Mesothelial cell of epicardium (in vitro differentiated cells): ENCODE results near the gene NCK2. TPM values are rescaled to one million over a fixed set of nuclear protein-coding genes. Genes with fewer than 3 reads are reported as not detected.

Source experiments
- DNase-seq, 2 experiments: peaks; one replicate each; pipeline ENCODE4 v3.0.0; 2021; ENCODE audit warnings: low spot score in 2 of 2; ENCODE audit not compliant: unreplicated experiment in 2 of 2
- H3K27ac Mint-ChIP-seq: 2 replicates; pipeline ENCODE4 v1.8.0; 2021; ENCODE audit warnings: mixed read lengths
- H3K27me3 Mint-ChIP-seq: 2 replicates; pipeline ENCODE4 v1.8.0; 2021; ENCODE audit warnings: low read depth, mixed read lengths
- H3K36me3 Mint-ChIP-seq: 2 replicates; pipeline ENCODE4 v1.8.0; 2021; ENCODE audit warnings: mixed read lengths
- H3K4me1 Mint-ChIP-seq: 2 replicates; pipeline ENCODE4 v1.8.0; 2021; ENCODE audit warnings: mixed read lengths
- H3K4me3 Mint-ChIP-seq: 2 replicates; pipeline ENCODE4 v1.8.0; 2021; ENCODE audit warnings: mild to moderate bottlenecking, moderate library complexity, mixed read lengths
- H3K9me3 Mint-ChIP-seq: 2 replicates; pipeline ENCODE4 v1.8.0; 2021; ENCODE audit warnings: mixed read lengths
- total RNA-seq: library from RNA; stranded (reverse); gene quantifications from 3 replicates; pipeline ENCODE4 v1.2.1, GENCODE V29; 2021
- TF ChIP-seq, protein P1 (sequence below): fragments of 200-600 bp; sonication (generic); IDR thresholded peaks from one replicate; pipeline ENCODE4 v1.5.0; 2021; ENCODE audit warnings: antibody characterized with exemption; ENCODE audit not compliant: unreplicated experiment

Gene NCK2
- total RNA-seq, 1 donor from 2014 or later, result 59.5 TPM

DNA sequence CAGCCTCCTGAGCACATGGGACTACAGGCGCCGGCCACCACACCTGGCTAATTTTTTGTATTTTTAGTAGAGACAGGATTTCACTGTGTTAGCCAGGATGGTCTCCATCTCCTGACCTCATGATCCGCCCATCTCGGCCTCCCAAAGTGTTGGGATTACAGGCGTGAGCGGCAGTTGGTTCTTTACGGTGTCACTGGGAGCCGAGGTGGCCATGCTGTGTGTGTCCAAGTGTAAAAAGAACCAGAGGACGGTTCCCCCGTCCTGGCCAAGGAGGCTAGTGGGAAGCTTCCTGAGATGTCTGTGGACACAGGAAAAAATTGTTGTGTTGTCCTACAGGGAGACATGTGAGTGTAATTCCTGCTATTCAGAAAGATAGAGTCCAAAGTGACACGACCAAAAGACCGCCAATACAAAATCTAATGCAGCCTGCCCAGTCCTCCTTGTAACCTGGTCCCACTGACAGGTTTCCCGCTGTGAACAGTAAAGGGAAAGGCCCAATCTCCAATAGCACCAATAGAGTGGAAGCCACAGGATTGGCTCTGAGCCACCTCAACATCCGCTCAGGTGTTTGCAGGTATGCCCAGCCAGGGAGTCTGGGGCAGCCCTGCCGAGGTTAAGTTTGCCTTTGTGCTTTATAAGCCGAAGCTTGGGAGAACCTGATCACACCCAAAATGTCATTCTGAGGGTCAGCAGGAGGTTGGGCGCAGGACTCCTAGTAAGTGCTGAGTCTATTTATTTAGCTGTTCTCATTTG is 40.6 kb downstream of the NCK2 start:
- Mint-ChIP-seq H3K27me3 (no peaks in the 10 kb centered on the region), H3K9me3 (no peaks in the 10 kb centered on the region), H3K4me3 (no peak overlapping the region), H3K36me3 (no peaks in the 10 kb centered on the region), H3K27ac (no peak overlapping the region), H3K4me1 (peaks cover 25% of the 10 kb centered on the region)
- TF ChIP-seq, protein P1, sequence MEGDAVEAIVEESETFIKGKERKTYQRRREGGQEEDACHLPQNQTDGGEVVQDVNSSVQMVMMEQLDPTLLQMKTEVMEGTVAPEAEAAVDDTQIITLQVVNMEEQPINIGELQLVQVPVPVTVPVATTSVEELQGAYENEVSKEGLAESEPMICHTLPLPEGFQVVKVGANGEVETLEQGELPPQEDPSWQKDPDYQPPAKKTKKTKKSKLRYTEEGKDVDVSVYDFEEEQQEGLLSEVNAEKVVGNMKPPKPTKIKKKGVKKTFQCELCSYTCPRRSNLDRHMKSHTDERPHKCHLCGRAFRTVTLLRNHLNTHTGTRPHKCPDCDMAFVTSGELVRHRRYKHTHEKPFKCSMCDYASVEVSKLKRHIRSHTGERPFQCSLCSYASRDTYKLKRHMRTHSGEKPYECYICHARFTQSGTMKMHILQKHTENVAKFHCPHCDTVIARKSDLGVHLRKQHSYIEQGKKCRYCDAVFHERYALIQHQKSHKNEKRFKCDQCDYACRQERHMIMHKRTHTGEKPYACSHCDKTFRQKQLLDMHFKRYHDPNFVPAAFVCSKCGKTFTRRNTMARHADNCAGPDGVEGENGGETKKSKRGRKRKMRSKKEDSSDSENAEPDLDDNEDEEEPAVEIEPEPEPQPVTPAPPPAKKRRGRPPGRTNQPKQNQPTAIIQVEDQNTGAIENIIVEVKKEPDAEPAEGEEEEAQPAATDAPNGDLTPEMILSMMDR, result no peak
- DNase-seq, result no peak

DNA sequence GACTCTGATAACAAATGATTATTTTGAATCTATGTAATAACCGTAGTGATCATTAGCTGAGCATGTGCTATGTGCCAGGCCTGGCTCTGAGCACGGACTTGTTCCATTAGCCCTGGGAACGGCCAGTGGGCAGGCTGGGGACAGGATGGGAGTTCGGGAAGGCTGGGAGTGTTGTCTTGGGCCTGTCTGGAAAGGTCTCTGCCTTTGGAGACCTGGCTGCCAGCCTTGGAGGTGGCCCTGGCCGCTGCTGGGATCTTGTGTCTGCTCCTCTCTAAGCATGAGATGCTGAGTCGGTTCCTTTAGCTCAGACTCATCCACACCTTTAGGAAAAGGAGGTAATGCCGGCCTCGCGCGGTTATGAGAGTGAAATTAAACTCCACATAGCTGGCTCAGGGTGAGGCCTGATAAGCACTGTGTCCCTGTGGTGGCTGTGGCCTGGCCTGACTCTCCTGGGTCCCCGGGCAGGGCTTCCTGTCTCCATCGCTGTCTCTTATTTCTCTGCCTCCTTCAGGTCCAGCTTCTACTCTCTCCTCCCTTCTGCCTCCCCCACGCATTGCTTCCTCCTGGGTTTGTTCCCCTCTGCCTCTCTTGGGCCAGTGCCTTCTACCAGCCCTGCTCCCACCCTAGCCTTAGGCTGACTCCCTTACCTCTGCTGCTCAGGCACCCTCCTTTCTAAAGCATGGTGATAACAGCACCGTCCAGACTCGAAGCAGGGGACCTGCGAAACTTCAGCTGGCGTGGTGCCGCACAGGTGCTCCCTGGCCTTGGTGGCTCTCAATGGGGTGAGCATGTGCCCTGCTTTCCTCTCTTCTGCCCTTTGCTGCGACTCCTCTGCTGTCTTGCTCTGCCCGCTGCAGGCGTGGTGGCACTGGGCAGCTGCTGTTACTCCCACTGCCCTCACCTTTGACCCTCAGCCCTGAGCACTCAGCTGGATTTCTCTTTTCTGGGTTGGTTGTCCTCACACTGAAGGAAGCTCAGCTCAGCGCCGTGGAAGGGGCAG is 41.8 kb downstream of the NCK2 start:
- DNase-seq, result no peak
- no peak overlapping the region for H3K27ac Mint-ChIP-seq
- no peaks in the 10 kb centered on the region for H3K9me3 Mint-ChIP-seq
- H3K4me3 Mint-ChIP-seq, result no peak overlapping the region
- TF ChIP-seq, protein P1, result no peak
- no peaks in the 10 kb centered on the region for H3K27me3 Mint-ChIP-seq
- no peaks in the 10 kb centered on the region for H3K36me3 Mint-ChIP-seq
- peaks cover 26% of the 10 kb centered on the region for H3K4me1 Mint-ChIP-seq

DNA sequence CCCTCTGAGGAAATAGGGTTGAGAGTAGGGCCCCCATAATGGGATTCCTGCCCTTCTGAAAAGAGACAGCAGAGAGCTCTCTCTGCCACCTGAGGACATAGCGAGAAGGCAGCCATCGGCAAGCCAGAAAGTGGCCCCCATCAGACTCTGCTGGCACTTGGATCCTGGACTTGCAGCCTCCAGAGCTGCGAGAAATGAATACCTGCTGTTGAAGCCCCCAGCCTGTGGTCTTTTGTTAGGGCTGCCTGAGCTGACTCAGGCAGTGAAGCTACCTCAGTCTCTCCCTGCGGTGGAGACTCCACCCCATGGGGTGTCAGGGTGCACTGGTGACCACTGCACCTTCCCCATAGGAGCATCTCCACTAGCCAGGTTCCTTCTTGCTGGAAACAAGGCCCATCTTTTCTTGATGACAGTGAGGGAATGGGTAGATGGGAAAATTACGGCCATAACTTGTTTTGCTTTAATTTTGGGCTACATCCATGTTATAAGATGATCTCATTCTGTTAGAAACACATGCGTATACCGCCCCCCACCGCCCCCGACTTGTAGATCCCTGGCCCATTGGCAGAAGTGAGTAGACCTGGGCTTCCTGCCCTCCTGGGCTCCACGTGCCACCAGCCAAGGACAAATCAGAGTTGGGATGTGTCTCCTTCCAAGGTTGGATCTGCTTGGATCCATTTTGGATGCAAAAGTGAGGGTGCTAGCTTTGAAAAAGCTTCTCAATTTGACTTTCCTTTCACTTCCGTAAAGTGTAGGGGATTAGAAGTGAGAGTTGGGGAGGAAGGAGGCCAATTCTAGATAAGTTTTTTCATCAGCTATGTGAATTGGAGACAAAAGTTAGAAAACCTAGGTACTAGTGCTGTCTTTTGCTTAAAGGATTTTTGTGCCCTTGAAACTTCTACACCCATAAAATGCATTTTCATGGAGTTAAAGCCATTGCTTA is 42.9 kb downstream of the NCK2 start:
- DNase-seq, result no peak
- Mint-ChIP-seq H3K27ac (no peak overlapping the region), H3K9me3 (no peaks in the 10 kb centered on the region), H3K27me3 (no peaks in the 10 kb centered on the region), H3K36me3 (no peaks in the 10 kb centered on the region), H3K4me3 (no peak overlapping the region), H3K4me1 (peaks cover 23% of the 10 kb centered on the region)
- TF ChIP-seq, protein P1, result no peak

DNA sequence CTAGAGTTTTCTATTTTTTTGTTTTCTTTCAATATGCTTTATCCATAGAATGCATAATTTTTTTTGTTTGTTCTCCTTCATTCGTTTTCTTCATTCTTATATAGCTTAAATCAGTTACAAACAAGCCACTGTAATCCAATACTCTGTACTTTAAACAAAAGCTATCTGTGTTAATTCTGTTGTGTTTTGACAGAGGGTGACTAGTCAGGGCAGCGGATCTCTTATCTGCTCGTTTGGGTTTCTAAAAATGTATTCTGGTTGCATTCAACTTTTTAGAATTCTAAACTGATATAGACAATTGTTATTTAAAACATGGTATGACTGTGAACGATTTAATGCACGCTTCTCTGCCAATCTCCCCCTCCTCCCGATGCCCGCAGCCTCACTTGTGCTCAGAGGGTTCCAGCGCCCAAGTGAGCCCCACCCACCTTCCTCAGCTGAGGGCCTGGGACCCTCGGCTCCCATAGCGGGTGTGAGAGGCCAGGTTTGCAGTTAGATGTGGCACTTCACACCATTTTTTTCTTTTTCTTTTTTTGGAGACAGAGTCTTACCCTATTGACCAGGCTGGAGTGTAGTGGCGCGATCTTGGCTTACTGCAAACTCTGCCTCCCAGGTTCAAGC is 44.1 kb downstream of the NCK2 start:
- Mint-ChIP-seq H3K27ac (no peak overlapping the region), H3K27me3 (no peaks in the 10 kb centered on the region), H3K36me3 (no peaks in the 10 kb centered on the region), H3K4me1 (peaks cover 23% of the 10 kb centered on the region), H3K4me3 (no peak overlapping the region), H3K9me3 (no peaks in the 10 kb centered on the region)
- DNase-seq, result no peak
- TF ChIP-seq, protein P1, result no peak
